HAP-1 (cell line): ENCODE data around the gene OOEP.
"Not testable (repeated sequence)": the region's sequence is repeated elsewhere in the genome, so short reads cannot be mapped to it uniquely, and the experiment has no call there.

Experiments used
- DNase-seq, 2 experiments: peaks; one replicate each; pipeline ENCODE4 v3.0.0-alpha.2; 2016 to 2020; ENCODE audit warnings: low spot score in 2 of 2
- H3K27me3 ChIP-seq: fragments of 250-450 bp; sonication (Bioruptor Pico); 2 replicates; pipeline ENCODE4 v1.5.1; 2020; ENCODE audit warnings: low read depth, mild to moderate bottlenecking, moderate library complexity
- H3K36me3 ChIP-seq: fragments of 250-450 bp; sonication (Bioruptor Pico); replicated peaks from 2 replicates; pipeline ENCODE4 v1.5.1; 2020; ENCODE audit warnings: mild to moderate bottlenecking
- H3K4me1 ChIP-seq: fragments of 250-450 bp; sonication (Bioruptor Pico); 2 replicates; pipeline ENCODE4 v1.5.1; 2020; ENCODE audit warnings: mild to moderate bottlenecking
- H3K4me3 ChIP-seq: fragments of 250-450 bp; sonication (Bioruptor Pico); 2 replicates; pipeline ENCODE4 v1.5.1; 2020; ENCODE audit warnings: mild to moderate bottlenecking, moderate library complexity
- H3K9me3 ChIP-seq: fragments of 250-450 bp; sonication (Bioruptor Pico); 2 replicates; pipeline ENCODE4 v1.5.1; 2020; ENCODE audit warnings: mild to moderate bottlenecking, moderate library complexity
- in situ Hi-C: fragments of 300-500 bp; cut with MboI; formaldehyde crosslinking; loops from 3 replicates; pipeline ENCODE4 v1.14.3; 2020; ENCODE audit warnings: low sequenced_read_pairs, inconsistent platforms, mixed read lengths

OOEP gene

GRCh38 chr6:73369563-73369962 is at the start of gene OOEP:
TSS of gene OOEP (minus strand) at chr6:73369897. CDS start at chr6:73369792, 105 bp downstream.
- H3K27me3 ChIP-seq = peaks cover 41% of the 10 kb centered on the region
- in situ Hi-C loops = no loop called here
- no peak within 1 kb of the TSS for H3K4me3 ChIP-seq
- H3K36me3 ChIP-seq = no peaks in the 10 kb centered on the region
- no peaks in the 10 kb centered on the region for H3K4me1 ChIP-seq
- DNase-seq = no peak
- no peaks in the 10 kb centered on the region for H3K9me3 ChIP-seq

- H3K27me3 ChIP-seq = no peaks in the 10 kb centered on the region
- no peak for DNase-seq
- no peaks in the 10 kb centered on the region for H3K4me1 ChIP-seq
- no peaks in the 10 kb centered on the region for H3K9me3 ChIP-seq
- H3K36me3 ChIP-seq = no peaks in the 10 kb centered on the region; the same call in 1 of the 2 replicates
- in situ Hi-C loops = no loop called here
- H3K4me3 ChIP-seq = no peak overlapping the region
These were observed 48.5 kb upstream of the OOEP start for GRCh38 chr6:73418081-73418741.

- in situ Hi-C loops = no loop called here
- DNase-seq = no peak
- Histone ChIP-seq H3K27me3 (no peaks in the 10 kb centered on the region), H3K9me3 (no peaks in the 10 kb centered on the region), H3K4me1 (no peaks in the 10 kb centered on the region), H3K4me3 (no peak overlapping the region), H3K36me3 (no peaks in the 10 kb centered on the region)
These were observed 43.4 kb upstream of the OOEP start for GRCh38 chr6:73413102-73413501.

- Histone ChIP-seq H3K4me3 (no peak overlapping the region), H3K4me1 (no peaks in the 10 kb centered on the region), H3K27me3 (peaks cover 3% of the 10 kb centered on the region; the same call in 1 of the 2 replicates), H3K9me3 (no peaks in the 10 kb centered on the region), H3K36me3 (no peaks in the 10 kb centered on the region)
- no peak for DNase-seq
- in situ Hi-C loops = no loop called here
These were observed 39.7 kb upstream of the OOEP start for GRCh38 chr6:73409395-73409794.

GRCh38 chr6:73400656-73401055 is 31.0 kb upstream of the OOEP start:
- Histone ChIP-seq H3K4me1 (no peaks in the 10 kb centered on the region), H3K4me3 (no peak overlapping the region), H3K9me3 (no peaks in the 10 kb centered on the region), H3K36me3 (no peaks in the 10 kb centered on the region), H3K27me3 (peaks cover 8% of the 10 kb centered on the region; the same call in 1 of the 2 replicates)
- in situ Hi-C loops = no loop called here
- no peak for DNase-seq

GRCh38 chr6:73395875-73396274 is 26.2 kb upstream of the OOEP start:
- in situ Hi-C loops = no loop called here
- H3K4me1 ChIP-seq = no peaks in the 10 kb centered on the region
- peaks cover 5% of the 10 kb centered on the region for H3K27me3 ChIP-seq
- H3K4me3 ChIP-seq = no peak overlapping the region
- DNase-seq = no peak
- H3K36me3 ChIP-seq = no peaks in the 10 kb centered on the region
- no peaks in the 10 kb centered on the region for H3K9me3 ChIP-seq

- Histone ChIP-seq H3K9me3 (no peaks in the 10 kb centered on the region), H3K27me3 (peaks cover 5% of the 10 kb centered on the region), H3K36me3 (no peaks in the 10 kb centered on the region), H3K4me3 (no peak within 1 kb of the TSS), H3K4me1 (no peaks in the 10 kb centered on the region)
- in situ Hi-C loops = no loop called here
- DNase-seq = no peak
These were observed 25.1 kb upstream of the OOEP start, which contains the start of gene DDX43 for GRCh38 chr6:73394577-73395354. TSS of gene DDX43 (plus strand) at chr6:73394828. CDS start at chr6:73394906, 78 bp downstream.

GRCh38 chr6:73393278-73393677 is 23.6 kb upstream of the OOEP start:
- Histone ChIP-seq H3K4me1 (peaks cover 7% of the 10 kb centered on the region), H3K4me3 (no peak overlapping the region), H3K36me3 (no peaks in the 10 kb centered on the region), H3K9me3 (no peaks in the 10 kb centered on the region), H3K27me3 (peaks cover 5% of the 10 kb centered on the region)
- in situ Hi-C loops = no loop called here
- no peak for DNase-seq

- H3K9me3 ChIP-seq, H3K4me3 ChIP-seq, H3K36me3 ChIP-seq, in situ Hi-C loops, DNase-seq, H3K4me1 ChIP-seq, H3K27me3 ChIP-seq: not testable (repeated sequence)
These were observed 22.5 kb upstream of the OOEP start for GRCh38 chr6:73392188-73392587.

GRCh38 chr6:73391675-73392074 is 22.0 kb upstream of the OOEP start:
- no peak overlapping the region for H3K4me3 ChIP-seq
- in situ Hi-C loops = no loop called here
- H3K4me1 ChIP-seq = peaks cover 7% of the 10 kb centered on the region
- no peak for DNase-seq
- H3K9me3 ChIP-seq = no peaks in the 10 kb centered on the region
- no peaks in the 10 kb centered on the region for H3K36me3 ChIP-seq
- H3K27me3 ChIP-seq = peaks cover 5% of the 10 kb centered on the region

- Histone ChIP-seq H3K27me3 (no peaks in the 10 kb centered on the region; the same call in 1 of the 2 replicates), H3K4me1 (peaks cover 7% of the 10 kb centered on the region), H3K4me3 (no peak overlapping the region), H3K9me3 (no peaks in the 10 kb centered on the region), H3K36me3 (no peaks in the 10 kb centered on the region)
- DNase-seq = no peak
- in situ Hi-C loops = no loop called here
These were observed 20.2 kb upstream of the OOEP start for GRCh38 chr6:73389854-73390253.

GRCh38 chr6:73388800-73389512 is 19.3 kb upstream of the OOEP start:
- Histone ChIP-seq H3K4me1 (peaks cover 7% of the 10 kb centered on the region), H3K4me3 (peak overlapping the region; percentile 34), H3K27me3 (no peaks in the 10 kb centered on the region; the same call in 1 of the 2 replicates), H3K9me3 (no peaks in the 10 kb centered on the region), H3K36me3 (no peaks in the 10 kb centered on the region)
- in situ Hi-C loops = no loop called here
- DNase-seq = peak; percentile 75 to 77

- no peak for DNase-seq
- in situ Hi-C loops = no loop called here
- Histone ChIP-seq H3K27me3 (no peaks in the 10 kb centered on the region; the same call in 1 of the 2 replicates), H3K9me3 (no peaks in the 10 kb centered on the region), H3K4me3 (peak overlapping the region; percentile 34), H3K36me3 (no peaks in the 10 kb centered on the region), H3K4me1 (peaks cover 7% of the 10 kb centered on the region)
These were observed 18.7 kb upstream of the OOEP start for GRCh38 chr6:73388433-73388799.
